ENCODE measurements around the gene TRIM29. TPM values are rescaled to one million over a fixed set of nuclear protein-coding genes. Genes with fewer than 3 reads are reported as not detected.

Gene TRIM29
- polyA plus RNA-seq, 1 experiment, result 1.5 TPM

DNA sequence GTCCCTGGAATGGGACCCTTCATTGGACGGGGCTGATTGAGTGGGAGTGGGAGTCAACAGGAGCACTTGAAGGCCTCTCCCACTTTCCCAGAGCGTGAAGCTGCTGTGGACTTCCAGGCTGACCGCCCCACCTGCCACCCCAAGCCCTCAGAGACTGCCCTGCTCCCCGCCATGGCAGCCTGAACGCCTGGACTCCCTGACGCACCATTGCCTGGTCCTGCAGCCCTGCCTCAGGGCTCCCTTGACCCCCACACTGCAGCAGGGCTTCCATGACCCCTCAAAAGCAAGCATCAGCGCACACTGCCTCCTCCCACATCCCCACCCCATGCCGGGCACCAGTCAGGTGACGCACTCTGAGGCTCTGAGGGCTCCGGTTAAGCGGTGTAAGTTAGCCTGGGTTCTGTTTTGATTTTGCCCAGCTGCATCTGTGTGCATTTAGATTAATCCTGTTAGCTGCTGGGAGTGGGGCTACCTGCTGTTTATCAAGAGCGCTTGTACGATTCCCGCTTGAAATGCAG lies 39.4 kb downstream of the TRIM29 start:
- Histone ChIP-seq H3K27me3 (ENCODE audit: control insufficient read depth, insufficient read depth, low read length) (peaks cover 15% of the 10 kb centered on the region), H3K36me3 (ENCODE audit: control insufficient read depth, insufficient read depth, low read length) (no peaks in the 10 kb centered on the region), H3K4me3 (ENCODE audit: low read depth, low read length) (no peak overlapping the region)
- no peak for DNase-seq (ENCODE audit: low read depth)
- ChIA-PET CTCF (interaction anchor here (0.7 to 3.9 kb wide), 3 partner anchors 10 to 12 kb away, joined by 3 to 26 read pairs (median 4); no protein-coding TSS in a partner anchor), POLR2A (no interaction called here)
- TF ChIP-seq, protein P1, sequence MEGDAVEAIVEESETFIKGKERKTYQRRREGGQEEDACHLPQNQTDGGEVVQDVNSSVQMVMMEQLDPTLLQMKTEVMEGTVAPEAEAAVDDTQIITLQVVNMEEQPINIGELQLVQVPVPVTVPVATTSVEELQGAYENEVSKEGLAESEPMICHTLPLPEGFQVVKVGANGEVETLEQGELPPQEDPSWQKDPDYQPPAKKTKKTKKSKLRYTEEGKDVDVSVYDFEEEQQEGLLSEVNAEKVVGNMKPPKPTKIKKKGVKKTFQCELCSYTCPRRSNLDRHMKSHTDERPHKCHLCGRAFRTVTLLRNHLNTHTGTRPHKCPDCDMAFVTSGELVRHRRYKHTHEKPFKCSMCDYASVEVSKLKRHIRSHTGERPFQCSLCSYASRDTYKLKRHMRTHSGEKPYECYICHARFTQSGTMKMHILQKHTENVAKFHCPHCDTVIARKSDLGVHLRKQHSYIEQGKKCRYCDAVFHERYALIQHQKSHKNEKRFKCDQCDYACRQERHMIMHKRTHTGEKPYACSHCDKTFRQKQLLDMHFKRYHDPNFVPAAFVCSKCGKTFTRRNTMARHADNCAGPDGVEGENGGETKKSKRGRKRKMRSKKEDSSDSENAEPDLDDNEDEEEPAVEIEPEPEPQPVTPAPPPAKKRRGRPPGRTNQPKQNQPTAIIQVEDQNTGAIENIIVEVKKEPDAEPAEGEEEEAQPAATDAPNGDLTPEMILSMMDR (IDR thresholded peaks at IDR 0.05; ENCODE audit: insufficient read depth, low read depth, low read length), result no peak

GRCh38 chr11:120097721-120098385 lies 40.1 kb downstream of the TRIM29 start:
- CTCF ChIA-PET, result interaction anchor here (0.8 to 3.9 kb wide), 3 partner anchors 10 to 18 kb away, joined by 3 to 26 read pairs (median 3); no protein-coding TSS in a partner anchor
- H3K27me3 ChIP-seq (ENCODE audit: control insufficient read depth, insufficient read depth, low read length), result peaks cover 15% of the 10 kb centered on the region
- no peak overlapping the region for H3K4me3 ChIP-seq (ENCODE audit: low read depth, low read length)
- no peaks in the 10 kb centered on the region for H3K36me3 ChIP-seq (ENCODE audit: control insufficient read depth, insufficient read depth, low read length)
- POLR2A ChIA-PET, result no interaction called here
- TF ChIP-seq, protein P1 (IDR thresholded peaks at IDR 0.05; ENCODE audit: insufficient read depth, low read depth, low read length), result no peak
- DNase-seq (ENCODE audit: low read depth), result no peak

DNA sequence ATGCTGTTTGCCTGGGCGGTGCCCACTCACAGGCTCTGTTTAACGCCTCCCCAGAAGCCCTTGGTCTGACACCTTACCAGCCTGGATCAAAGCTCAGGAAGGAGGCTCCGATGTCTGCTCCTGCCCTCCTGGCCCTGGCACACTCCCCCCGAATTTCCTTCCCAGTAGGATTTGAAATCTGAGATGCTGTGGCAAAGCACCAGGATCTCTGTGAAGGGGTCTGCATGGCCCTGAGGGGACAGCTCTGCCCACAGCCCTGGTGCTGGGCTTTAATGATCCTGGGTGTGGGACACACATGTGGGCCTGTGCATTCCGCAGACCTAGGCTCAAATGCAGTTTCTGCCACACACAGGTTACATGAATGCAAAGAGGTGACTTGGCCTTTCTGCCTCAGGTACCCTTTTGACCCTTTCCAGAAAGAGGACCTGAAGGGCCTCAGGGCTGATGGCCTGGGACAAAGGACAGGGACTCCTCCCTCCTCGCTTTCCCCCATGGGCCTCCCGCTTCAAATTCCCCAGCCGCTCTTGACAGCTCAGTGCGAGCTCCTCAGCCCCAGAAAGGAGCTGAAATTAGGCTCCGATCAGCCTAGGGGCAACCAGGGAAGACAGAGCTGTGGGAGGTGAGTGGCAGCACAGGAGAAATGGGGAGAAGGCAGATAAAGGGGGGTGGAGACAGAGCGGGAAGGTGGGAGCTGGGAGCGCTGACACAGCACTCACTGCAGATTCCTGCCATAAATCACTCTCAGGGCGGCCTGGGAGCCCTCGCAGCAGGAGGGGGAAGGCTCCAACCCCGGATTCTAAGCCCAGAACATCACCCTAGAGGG lies 41.3 kb downstream of the TRIM29 start:
- Histone ChIP-seq H3K36me3 (ENCODE audit: control insufficient read depth, insufficient read depth, low read length) (no peaks in the 10 kb centered on the region), H3K27me3 (ENCODE audit: control insufficient read depth, insufficient read depth, low read length) (peaks cover 15% of the 10 kb centered on the region), H3K4me3 (ENCODE audit: low read depth, low read length) (no peak overlapping the region)
- TF ChIP-seq, protein P1 (IDR thresholded peaks at IDR 0.05; ENCODE audit: insufficient read depth, low read depth, low read length), result no peak
- ChIA-PET CTCF (interaction anchor here (0.7 to 3.9 kb wide), 3 partner anchors 9 to 17 kb away, joined by 3 to 26 read pairs (median 3); no protein-coding TSS in a partner anchor), POLR2A (no interaction called here)
- no peak for DNase-seq (ENCODE audit: low read depth)

DNA sequence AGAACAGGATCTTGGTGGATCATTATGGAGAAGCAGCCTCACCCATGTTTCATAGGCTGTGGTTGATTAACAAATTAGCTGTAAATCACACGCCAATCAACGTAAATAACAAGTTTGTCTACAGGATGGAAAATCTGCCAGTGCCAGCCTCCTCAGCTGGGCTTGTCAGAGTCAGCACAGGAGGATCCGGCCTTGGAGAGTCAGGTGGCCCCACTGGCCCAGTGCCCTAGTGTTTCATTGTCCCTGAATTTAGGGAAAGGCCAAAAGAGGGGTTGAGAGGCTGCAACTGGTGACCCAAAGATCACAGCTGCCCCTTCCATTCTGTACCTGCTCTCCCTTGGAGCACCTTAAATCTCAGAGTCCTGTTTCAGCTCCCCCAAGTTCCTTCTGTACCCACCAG lies 42.4 kb downstream of the TRIM29 start:
- TF ChIP-seq, protein P1 (IDR thresholded peaks at IDR 0.05; ENCODE audit: insufficient read depth, low read depth, low read length), result no peak
- ChIA-PET CTCF (interaction anchor here (0.8 to 3.9 kb wide), 2 partner anchors 8 to 13 kb away, joined by 3 to 26 read pairs; no protein-coding TSS in a partner anchor), POLR2A (no interaction called here)
- no peak overlapping the region for H3K4me3 ChIP-seq (ENCODE audit: low read depth, low read length)
- no peak for DNase-seq (ENCODE audit: low read depth)
- H3K36me3 ChIP-seq (ENCODE audit: control insufficient read depth, insufficient read depth, low read length), result no peaks in the 10 kb centered on the region
- H3K27me3 ChIP-seq (ENCODE audit: control insufficient read depth, insufficient read depth, low read length), result peaks cover 15% of the 10 kb centered on the region

- no peak for DNase-seq (ENCODE audit: low read depth)
- CTCF ChIA-PET, result interaction anchor here (1.6 to 2.6 kb wide), 2 partner anchors 12 to 16 kb away, joined by 5 to 15 read pairs; no protein-coding TSS in a partner anchor
- no peaks in the 10 kb centered on the region for H3K36me3 ChIP-seq (ENCODE audit: control insufficient read depth, insufficient read depth, low read length)
- H3K27me3 ChIP-seq (ENCODE audit: control insufficient read depth, insufficient read depth, low read length), result peaks cover 10% of the 10 kb centered on the region
- no peak overlapping the region for H3K4me3 ChIP-seq (ENCODE audit: low read depth, low read length)
- POLR2A ChIA-PET, result no interaction called here
- TF ChIP-seq, protein P1 (IDR thresholded peaks at IDR 0.05; ENCODE audit: insufficient read depth, low read depth, low read length), result no peak
Measured at GRCh38 chr11:120091701-120092100, 46.2 kb downstream of the TRIM29 start.

All from BJ (cell line).